ENCODE results near the gene INPP5A.

INPP5A gene

GRCh38 chr10:132813560-132814468, 276.2 kb downstream of the INPP5A start:
- H3K4me3 ChIP-seq (replicated peaks; ENCODE audit: insufficient read depth, low read length), result no peak overlapping the region
- no peak for TF ChIP-seq GABPA (IDR thresholded peaks at IDR 0.05; ENCODE audit: low read depth)
- no peak for TF ChIP-seq POLR2AphosphoS5 (IDR thresholded peaks at IDR 0.05; ENCODE audit: low read depth)
- no peak for TF ChIP-seq SPI1 (IDR thresholded peaks at IDR 0.05; ENCODE audit: borderline replicate concordance, low read depth)
- no peak overlapping the region for H3K27ac ChIP-seq (replicated peaks)
- peaks cover 3% of the 10 kb centered on the region for H3K27me3 ChIP-seq (ENCODE audit: insufficient read depth, poor library complexity, severe bottlenecking)
- no peak for DNase-seq (ENCODE audit: low read depth in 1 of 2, low spot score in 1 of 2)

- H3K27me3 ChIP-seq (ENCODE audit: insufficient read depth, poor library complexity, severe bottlenecking), result no peaks in the 10 kb centered on the region
- DNase-seq (ENCODE audit: low read depth in 1 of 2, low spot score in 1 of 2), result no peak
- no peak for TF ChIP-seq SPI1 (IDR thresholded peaks at IDR 0.05; ENCODE audit: borderline replicate concordance, low read depth)
- no peak for TF ChIP-seq REST (IDR thresholded peaks at IDR 0.05; ENCODE audit: insufficient replicate concordance, low read depth)
- no peak for TF ChIP-seq GABPA (IDR thresholded peaks at IDR 0.05; ENCODE audit: low read depth)
- TF ChIP-seq POLR2AphosphoS5 (IDR thresholded peaks at IDR 0.05; ENCODE audit: low read depth), result no peak
- TF ChIP-seq CTCF (IDR thresholded peaks at IDR 0.05; ENCODE audit: insufficient read depth, low read length), result no peak
- H3K27ac ChIP-seq (replicated peaks), result no peak overlapping the region
- no peak overlapping the region for H3K4me3 ChIP-seq (replicated peaks; ENCODE audit: insufficient read depth, low read length)
These were observed 276.9 kb downstream of the INPP5A start for GRCh38 chr10:132814469-132814856.

GRCh38 chr10:132815168-132815857, 277.7 kb downstream of the INPP5A start:
- Histone ChIP-seq H3K27ac (replicated peaks) (no peak overlapping the region), H3K27me3 (ENCODE audit: insufficient read depth, poor library complexity, severe bottlenecking) (no peaks in the 10 kb centered on the region), H3K4me3 (replicated peaks; ENCODE audit: insufficient read depth, low read length) (no peak overlapping the region)
- TF ChIP-seq POLR2AphosphoS5 (IDR thresholded peaks at IDR 0.05; ENCODE audit: low read depth) (no peak), CTCF (IDR thresholded peaks at IDR 0.05; ENCODE audit: insufficient read depth, low read length) (no peak), GABPA (IDR thresholded peaks at IDR 0.05; ENCODE audit: low read depth) (no peak), SPI1 (IDR thresholded peaks at IDR 0.05; ENCODE audit: borderline replicate concordance, low read depth) (no peak), REST (IDR thresholded peaks at IDR 0.05; ENCODE audit: insufficient replicate concordance, low read depth) (no peak)
- no peak for DNase-seq (ENCODE audit: low read depth in 1 of 2, low spot score in 1 of 2)

GRCh38 chr10:132816718-132817117, 279.1 kb downstream of the INPP5A start:
- H3K4me3 ChIP-seq (replicated peaks; ENCODE audit: insufficient read depth, low read length), result no peak overlapping the region
- no peaks in the 10 kb centered on the region for H3K27me3 ChIP-seq (ENCODE audit: insufficient read depth, poor library complexity, severe bottlenecking)
- H3K27ac ChIP-seq (replicated peaks), result no peak overlapping the region
- TF ChIP-seq POLR2AphosphoS5 (IDR thresholded peaks at IDR 0.05; ENCODE audit: low read depth) (no peak), SPI1 (IDR thresholded peaks at IDR 0.05; ENCODE audit: borderline replicate concordance, low read depth) (no peak), GABPA (IDR thresholded peaks at IDR 0.05; ENCODE audit: low read depth) (no peak), REST (IDR thresholded peaks at IDR 0.05; ENCODE audit: insufficient replicate concordance, low read depth) (no peak), CTCF (IDR thresholded peaks at IDR 0.05; ENCODE audit: insufficient read depth, low read length) (no peak)
- no peak for DNase-seq (ENCODE audit: low read depth in 1 of 2, low spot score in 1 of 2)
